HG03520 (cell line): ENCODE measurements around the gene JCAD.
"Not testable (repeated sequence)": the region's sequence is repeated elsewhere in the genome, so short reads cannot be mapped to it uniquely, and the experiment has no call there.

Experiments
- ATAC-seq: cut with Tn5 transposase; IDR thresholded peaks from one replicate; pipeline ENCODE4 v1.9.1; 2021; ENCODE audit warnings: mild to moderate bottlenecking, moderate library complexity; ENCODE audit not compliant: unreplicated experiment

JCAD gene, protein sequence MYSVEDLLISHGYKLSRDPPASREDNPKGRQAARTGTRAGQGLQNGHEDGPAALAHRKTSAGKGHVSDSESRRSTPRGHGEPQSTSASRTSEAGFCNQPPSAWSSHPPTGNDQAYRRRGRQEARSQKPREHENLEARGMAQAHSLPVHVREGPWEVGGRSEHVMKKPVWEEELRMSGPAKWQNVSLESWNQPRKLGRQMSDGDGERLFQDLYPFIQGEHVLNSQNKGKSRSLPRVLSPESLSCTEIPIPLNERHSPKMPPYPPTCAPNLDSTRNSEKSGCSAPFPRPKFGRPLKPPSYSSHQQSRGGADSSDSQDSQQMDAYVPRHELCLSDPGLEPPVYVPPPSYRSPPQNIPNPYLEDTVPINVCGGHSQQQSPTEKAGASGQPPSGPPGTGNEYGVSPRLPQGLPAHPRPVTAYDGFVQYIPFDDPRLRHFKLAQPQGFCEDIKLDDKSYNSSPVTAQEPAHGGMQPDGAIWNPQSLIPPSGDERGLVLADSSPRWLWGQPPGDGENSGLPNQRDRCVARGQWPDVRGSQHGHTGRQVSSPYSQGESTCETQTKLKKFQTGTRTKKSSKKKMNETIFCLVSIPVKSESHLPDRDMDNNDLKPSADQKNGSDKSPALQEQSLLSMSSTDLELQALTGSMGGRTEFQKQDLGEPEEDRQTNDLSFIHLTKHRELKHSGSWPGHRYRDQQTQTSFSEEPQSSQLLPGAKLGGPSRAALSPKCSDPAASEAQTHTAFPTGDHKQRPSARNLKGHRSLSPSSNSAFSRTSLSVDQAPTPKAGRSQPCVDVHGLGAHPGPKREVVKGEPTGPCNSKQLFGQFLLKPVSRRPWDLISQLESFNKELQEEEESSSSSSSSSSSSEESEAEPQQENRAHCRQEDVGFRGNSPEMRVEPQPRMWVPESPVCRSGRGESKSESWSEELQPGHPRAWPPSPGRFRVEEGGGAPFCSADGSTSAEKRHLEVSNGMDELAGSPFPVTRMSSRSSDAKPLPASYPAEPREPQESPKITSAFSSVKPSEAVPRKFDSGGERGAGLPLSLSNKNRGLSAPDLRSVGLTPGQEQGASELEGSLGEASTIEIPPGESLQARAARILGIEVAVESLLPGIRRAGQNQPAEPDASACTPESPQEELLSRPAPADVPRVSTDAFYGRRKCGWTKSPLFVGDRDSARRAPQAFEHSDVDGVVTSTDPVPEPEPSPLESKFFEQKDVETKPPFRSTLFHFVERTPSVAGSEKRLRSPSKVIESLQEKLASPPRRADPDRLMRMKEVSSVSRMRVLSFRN (N-terminal part only)

DNA sequence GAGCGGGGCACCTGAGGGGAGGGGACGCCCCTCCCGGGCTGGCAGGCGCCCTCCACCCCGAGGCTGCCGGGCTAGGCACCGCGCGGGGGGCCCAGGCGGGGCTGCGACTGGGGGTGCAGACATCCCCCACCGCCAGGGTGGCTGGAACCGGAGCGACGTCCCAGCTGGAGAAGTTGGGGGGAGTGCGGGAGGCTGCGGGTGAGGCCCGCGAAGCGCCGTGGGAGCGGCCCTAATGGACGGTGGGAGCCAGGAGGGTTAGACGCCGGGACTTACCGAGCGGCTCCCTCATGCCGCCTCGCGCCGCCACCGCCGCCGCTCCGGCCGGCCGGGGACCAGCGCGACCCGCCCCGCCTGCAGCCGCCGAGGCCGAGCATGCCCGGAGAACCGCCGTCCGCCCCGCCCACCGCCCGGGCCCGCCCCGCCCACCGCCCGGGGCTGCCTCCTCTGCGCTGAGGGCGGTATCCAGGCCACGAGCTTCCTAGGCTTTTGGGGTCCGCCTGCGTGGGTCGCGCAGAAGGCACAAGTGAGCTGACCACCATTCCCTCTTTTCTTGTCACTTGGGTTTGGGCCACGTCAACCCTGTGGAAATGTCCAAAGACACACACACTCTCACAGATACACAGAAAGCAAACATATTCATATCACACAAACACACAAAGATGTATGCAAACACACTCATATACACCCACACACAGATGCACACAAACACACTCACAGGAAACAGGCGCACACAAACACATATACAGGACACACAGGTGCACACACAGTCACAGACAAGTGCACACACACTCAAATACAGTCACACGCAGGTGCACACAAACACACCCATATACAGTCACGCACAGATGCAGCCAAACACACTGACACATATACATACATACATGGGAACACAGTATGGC lies at the start of gene JCAD:
JCAD (minus strand) TSS at position 378 of the 899 bp plus-strand sequence. CDS start 11,774 bp downstream, outside the sequence.
- no peak for ATAC-seq

DNA sequence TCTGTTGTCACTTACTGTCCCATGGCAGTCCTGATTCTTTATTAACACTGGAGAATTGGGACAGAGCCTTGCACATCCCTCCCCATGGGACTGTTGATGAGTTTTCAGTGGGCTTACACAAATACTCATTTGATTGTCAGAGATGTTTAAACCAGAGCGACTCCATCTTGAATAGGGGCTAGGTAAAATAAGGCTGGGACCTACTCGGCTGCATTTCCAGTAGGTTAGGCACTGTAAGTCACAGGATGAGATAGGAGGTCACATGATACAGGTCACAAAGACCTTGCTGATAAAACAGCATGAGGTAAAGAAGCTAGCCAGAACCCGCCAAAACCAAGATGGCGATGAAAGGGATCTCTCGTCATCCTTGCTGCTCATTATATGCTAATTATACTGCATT lies 47.6 kb upstream of the JCAD start:
- ATAC-seq, result no peak

DNA sequence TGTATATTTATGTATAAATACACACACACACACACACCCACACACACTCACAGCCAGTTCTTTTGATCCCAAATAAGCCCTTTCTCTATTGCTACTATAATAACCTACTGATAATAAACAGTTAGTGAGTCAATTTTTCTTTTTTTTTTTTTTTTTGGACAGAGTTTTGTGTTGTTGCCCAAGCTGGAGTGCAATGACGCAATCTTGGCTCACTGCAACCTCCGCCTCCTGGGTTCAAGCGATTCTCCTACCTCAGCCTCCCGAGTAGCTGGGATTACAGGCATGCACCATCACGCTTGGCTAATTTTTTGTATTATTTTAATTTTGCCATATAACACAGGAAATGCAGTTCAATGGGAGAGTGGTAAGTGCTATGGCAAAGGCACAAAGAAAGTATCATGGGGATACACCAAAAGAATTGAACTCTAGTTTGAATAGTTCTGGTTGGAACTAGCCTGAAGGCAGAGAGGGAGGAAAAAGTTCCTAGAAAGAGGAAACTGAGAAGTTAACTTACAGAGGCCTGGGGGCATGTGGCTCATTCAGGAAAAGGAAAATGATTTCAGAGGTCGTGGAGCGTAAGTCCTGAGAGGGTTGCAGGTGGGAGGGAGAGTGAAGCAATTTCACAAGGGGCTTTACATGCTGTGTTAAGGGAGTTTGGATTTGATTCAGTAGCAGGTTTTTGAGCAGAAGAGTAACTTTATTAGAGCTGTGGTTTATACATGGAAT lies 44.4 kb upstream of the JCAD start:
- ATAC-seq, result no peak

DNA sequence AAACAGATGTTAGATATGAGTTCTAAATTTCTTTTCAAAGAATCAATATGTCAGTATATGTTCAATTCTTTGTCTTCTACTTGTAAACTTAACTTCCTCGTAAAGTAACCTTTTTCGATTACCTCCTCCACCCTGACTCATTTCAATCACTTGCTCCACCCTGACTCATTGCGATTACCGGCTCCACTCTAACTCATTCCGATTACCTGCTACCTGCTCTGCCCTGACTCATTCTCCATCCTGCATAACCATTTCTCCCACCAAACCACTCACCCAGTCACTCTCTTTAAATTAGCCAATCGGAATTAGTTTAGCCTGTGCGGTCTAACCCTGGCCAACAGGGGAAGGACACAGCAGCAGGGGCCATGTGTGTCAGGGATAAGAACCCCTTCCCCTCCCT lies 40.3 kb upstream of the JCAD start:
- not testable (repeated sequence) for ATAC-seq

DNA sequence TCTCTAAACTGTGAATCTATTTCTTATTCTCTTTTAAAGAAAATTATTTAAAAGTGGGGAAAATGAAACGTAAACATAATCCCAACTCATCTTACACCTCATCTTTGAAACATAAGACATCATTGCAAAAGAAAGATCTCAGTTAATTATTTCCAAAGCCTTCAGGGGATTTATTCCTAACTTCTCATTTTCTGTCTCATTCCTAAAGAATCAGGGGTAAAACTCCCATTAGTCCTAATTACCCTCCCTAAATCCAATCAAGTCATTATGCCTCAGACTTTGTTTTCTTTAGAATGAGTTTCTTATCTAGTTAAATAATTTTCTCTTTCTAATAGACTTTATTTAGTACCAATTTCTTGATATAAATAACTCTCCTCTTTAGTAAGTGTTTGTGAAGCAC lies 39.7 kb upstream of the JCAD start:
- no peak for ATAC-seq

DNA sequence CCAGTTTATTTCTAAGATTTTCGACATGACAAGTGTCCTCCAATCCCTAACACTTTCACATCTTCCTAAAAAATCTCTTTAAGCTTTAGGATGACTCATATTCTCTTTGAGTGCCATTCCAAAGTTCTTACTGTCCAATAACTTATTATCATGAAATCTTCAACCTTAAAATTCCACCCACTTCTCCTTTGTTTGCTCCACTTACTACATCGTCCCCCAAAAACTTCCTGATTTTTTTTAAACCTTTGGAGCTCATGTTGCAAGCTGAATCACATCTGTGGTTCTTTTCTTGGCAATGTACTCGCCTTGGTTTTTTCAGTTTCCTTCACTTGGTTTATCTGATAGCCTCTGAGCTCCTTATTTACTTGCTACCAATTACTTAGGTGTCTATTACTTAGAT lies 39.2 kb upstream of the JCAD start:
- ATAC-seq, result no peak

DNA sequence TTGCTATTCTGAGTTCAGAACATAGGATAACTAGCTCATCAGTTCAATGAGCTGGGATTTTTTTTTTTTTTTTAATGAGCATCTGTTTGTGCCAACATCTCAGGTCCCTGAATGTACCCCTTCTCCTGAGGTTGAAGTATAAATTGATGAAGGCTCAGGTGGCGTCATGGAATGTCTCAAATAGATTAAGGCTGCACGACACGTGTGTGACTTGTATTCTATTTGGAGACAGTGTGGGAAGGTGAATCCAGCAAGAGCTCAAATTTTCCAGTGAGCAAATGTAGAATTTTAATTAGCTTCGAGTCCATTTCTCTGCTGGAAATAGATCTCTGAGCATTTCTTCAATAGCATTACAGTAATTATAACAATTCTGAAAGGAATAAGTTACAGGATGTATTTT lies 37.2 kb upstream of the JCAD start:
- ATAC-seq, result no peak

DNA sequence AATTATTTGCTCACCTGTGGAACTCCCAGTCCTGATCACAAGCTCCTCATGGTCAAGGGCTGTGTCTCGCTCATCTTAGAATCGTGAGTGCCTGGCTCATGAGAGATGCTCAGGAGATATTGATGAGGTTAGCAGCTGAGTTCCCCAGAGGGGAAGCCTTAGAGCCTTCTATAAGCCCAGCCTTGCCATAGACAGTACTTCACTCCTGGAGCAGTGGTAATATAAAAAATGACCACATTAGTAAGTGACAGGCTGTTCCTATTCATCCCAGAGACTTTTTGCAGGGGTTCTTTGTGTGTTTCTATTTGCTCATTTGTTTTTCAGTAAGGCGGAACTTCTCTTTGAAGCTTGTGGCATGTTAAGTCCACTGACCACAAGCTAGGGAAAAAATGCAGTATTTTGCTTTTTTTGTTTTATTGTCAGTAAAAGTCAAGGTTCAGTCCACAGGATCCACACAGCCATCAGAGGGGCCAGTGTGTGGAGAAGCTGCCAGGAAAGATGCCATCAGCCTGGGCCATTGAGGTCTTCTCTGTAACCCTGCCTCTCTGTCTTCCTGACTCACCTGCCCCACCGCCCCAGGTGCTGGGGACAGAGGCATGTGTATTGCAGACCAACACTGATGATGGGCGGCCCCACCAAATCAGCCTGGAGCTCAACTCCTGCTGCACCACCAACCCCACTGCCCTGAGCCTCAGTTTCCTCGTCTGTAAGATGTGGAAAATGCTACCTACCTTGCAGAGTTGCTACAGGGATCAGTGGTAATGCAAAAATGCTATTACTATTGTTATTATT lies 36.4 kb upstream of the JCAD start:
- no peak for ATAC-seq

DNA sequence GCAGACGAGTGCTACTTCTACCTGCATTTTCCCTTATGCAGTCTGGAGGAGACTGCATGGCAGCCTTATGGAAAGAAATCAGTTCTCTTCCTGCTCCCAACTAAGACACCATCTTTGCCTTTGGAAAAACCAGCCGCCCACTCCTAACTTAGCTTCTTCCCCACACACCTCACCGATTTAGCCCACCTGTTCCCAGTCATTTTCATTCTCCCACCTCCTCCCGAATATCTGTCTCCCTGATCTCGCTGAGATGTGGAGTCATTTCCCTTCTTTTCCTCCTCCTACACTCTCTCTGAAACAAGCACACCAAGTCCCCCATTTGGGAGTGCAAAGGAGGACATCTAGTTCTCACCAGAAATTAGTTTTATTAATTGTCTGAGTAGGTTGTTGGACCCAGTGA lies 35.2 kb upstream of the JCAD start:
- no peak for ATAC-seq

DNA sequence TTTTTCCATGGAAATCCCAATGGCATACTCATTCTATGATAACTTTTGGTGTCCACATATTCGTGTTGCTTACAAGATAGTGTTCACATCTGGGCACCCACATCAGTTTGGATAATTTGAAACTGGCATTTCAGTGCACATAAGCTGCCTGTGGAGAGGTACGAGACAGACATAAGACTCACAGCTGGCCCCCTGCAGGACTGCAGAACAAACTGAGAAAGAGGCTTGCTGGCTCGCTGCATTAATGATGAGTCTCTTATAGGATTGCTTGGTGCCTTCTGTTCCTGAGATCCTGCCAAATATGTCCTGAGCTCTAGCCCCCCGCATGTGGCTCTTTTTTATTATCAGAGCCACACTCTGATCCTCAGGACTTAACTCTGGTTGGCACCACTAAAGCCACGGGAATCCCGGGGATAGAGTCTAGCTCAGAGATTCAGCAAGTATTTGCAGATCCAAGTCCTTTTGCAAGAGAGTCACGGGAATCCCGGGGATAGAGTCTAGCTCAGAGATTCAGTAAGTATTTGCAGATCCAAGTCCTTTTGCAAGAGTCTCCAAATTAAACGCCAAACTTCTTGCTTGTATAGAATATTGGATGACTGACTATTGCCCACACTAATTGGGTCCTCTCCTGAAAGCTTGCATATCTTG lies 34.0 kb upstream of the JCAD start:
- no peak for ATAC-seq

DNA sequence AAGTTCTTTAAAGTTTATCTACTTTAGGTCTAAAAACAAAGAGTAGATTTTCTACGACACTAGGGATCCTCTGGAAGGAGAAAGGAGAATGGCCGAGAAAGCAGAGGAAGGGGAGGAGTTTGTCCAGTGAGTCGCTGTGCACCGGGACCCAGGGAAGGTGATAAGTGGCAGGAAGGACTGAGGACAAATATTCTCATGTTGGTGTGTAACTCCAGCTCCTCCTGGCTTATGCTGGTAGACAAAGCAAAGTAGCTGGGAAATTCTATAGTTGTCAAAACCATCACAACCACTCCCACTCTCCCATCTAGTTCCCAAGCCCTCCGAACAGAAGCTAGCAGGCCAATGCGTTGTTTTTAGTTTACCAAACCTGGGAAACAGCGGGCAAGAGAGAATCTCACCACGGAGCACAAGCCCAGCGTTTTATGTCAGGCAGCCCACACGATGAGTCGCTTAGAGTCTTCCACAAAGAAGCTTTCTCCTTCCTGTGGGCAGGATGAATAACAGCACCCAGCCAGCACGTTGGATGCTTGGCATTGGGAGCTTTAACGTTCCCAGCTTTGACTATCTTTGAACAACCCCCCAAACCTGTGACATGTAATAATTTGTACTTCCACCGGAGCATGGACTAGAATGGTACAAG lies 32.9 kb upstream of the JCAD start:
- ATAC-seq, result no peak

DNA sequence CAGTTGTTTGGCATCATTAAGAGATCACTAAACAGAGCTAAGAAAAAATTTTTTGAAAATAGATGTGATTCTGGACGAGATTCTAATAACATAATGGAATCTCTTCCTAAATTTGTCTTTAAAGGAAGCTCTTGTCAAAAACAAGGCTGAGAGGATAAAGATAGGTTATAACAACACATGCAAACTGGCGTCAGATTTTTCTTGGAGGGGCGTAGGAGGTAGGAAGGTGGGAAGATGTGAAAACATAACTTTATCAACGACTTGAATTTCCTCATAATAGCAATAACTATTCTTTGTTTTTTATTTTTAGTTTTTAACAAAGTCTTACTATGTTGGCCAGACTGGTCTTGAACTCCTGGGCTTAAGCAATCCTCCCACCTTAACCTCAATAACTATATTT lies 31.8 kb upstream of the JCAD start:
- no peak for ATAC-seq

DNA sequence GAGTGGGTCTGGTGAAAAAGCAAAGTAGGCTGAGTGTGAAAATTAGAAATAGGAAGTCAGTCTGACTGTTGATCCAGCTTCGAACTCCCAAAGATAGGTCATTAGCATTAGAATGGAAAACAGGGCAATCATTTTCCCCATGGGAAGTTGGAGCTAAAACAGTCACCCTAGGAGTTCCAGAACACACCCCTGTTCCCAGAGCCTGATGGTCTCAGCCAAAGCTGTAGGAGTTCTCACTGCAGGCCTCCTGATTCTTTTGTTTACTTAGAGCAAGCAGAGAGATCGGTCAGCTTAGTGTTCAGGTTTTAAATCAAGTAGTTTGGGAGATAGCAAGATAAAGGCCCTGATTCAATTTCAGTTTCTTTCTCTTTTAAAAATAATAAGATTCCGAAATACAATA lies 28.8 kb upstream of the JCAD start:
- no peak for ATAC-seq

DNA sequence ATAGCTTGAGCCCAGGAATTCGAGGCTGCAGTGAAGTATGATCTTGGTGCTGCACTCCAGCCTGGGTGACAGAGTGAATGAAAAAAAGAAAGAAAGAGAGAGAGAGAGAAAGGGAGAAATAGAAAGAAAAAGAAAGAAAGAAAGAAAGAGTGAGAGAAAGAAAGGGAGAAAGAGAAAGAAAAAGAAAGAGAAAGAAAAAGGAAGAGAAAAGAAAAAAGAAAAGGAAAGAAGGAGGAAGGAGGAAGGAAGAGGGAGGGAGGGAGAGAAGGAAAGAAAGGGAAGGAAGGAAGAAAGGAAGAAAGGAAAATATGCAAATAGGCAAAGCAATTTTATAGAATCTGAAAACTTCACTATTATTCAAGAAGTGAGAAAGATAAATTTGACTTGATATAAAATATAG lies 24.5 kb upstream of the JCAD start:
- no peak for ATAC-seq

DNA sequence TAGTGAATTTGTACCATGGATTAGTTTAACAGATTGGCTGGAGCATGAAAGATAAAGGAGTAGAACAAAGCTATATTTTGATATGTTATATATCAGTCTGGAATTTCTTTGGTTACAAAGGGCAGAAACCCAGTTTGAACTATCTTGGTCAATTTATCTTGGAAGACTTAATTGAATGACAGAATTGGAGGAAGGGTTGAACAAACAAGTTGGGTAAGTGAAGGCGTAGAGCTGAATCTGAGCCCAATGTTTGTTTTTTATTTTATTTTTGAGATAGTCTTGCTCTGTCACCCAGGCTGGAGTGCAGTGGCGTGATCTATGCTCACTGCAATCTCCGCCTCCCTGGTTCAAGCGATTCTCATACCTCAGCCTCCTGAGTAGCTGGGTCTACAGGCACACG lies 21.8 kb upstream of the JCAD start:
- ATAC-seq, result no peak

DNA sequence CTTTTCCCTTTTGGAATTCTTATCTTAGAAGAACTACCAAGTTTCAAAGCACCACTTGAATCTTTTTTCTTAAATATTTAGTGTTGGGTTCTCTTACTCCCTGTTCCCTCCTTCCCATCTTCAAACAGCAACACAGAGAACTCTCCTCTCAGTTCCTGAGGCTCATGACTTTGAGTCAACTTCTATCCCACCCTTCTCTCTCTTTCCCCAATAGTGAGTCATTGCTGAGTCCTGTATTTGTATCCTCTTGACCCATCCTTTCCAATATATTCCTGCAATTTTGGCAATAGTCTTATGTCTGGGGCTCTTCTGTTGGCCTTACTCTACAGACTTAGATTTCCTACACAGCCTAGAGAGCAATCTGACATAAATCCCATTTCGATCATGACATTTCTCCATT lies 20.8 kb upstream of the JCAD start:
- no peak for ATAC-seq

DNA sequence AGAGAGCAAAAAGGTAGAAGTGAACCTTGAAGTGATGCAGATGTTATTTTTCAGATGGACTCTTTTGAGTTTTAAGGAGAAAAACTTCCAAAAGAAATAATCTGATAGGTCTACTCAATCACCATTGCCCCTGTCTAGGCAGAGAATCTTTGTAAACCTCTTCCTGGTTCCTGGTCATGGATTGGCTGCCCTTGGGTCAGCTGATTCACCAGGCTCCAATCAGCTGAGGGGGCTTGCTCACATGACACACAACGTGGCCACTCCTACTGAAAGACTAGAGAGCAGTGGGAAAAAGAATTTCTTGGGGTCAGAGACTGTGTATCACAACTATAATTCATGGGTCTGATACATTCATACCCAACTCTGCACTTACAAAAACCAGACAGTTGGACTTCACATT lies 20.0 kb upstream of the JCAD start:
- ATAC-seq, result no peak

DNA sequence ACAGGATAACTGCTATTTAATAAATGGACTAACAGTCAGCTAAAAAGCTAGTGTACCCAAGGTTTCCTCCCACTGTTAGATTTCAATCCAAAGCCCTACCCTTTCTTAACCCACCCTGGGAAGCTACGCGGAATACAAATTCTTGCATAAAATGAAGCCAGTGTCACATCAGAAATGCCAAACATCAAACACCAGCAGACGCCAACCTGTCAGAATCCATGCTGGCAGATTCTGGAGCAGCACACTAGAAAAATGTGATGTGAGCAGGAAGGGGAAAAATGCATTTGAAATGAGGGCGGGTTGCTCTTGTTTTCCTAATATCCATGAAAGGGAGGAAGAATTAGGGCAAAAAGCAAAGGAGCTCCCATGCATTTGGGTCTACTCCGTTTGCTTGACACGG lies 16.1 kb upstream of the JCAD start:
- ATAC-seq, result no peak
